Gastrocnemius medialis (tissue), 4 donors: ENCODE data around the gene ZNF783.

Source experiments
- CTCF ChIP-seq, 5 experiments: fragments of 450-650 bp in 3 of 5; fragments of 200-600 bp in 2 of 5; sonication (generic) in 2 of 5; IDR thresholded peaks in 4 of 5; conservative IDR thresholded peaks in 1 of 5; 1 replicate in 4 of 5; 2 replicates in 1 of 5; pipeline ENCODE4 v1.5.1; 2016 to 2019; ENCODE audit warnings: antibody characterized with exemption in 5 of 5, mild to moderate bottlenecking in 3 of 5, moderate library complexity in 3 of 5
- POLR2A ChIP-seq, 2 donors: fragments of 450-650 bp; IDR thresholded peaks; one replicate each; pipeline ENCODE4 v1.6.1; 2017; ENCODE audit warnings: antibody characterized with exemption in 2 of 2, mild to moderate bottlenecking in 2 of 2, moderate library complexity in 2 of 2

GRCh38 chr7:149322737-149323136, 60.7 kb downstream of the ZNF783 start:
- TF ChIP-seq CTCF (IDR thresholded peaks at IDR 0.05 in 4 of 5, conservative IDR thresholded peaks at IDR 0.05 in 1 of 5) (no peak), POLR2A (IDR thresholded peaks at IDR 0.05) (no peak)
